Ramos (cell line): Measurements from ENCODE around the gene ZNF77.
"Not testable (repeated sequence)": the region's sequence is repeated elsewhere in the genome, so short reads cannot be mapped to it uniquely, and the experiment has no call there.

Experiments used
- in situ Hi-C: fragments of 300-500 bp; cut with MboI; formaldehyde crosslinking; loops from one replicate; pipeline ENCODE4 v1.14.3; 2022; ENCODE audit warnings: low sequenced_read_pairs; ENCODE audit not compliant: unreplicated experiment

ZNF77 gene

DNA sequence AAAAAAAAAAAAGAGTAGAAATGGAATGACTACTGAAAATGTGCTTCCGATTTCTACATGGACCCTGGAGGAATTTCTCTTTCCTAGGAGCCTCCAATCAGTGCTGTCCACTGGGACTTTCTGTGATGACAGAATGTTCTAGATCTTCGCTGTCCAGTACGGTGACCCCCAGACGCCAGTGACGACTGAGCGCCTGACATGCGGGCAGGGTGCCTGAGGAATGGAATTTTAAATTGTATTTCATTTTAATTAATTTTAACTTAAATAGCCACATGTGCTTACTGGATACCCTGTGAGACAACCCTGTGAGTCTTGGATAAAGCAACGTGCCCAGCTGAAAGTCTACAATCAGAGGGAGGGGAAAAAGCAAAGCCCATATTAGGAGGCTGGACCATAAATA, 28.5 kb upstream of the ZNF77 start:
- in situ Hi-C loops = no loop called here

DNA sequence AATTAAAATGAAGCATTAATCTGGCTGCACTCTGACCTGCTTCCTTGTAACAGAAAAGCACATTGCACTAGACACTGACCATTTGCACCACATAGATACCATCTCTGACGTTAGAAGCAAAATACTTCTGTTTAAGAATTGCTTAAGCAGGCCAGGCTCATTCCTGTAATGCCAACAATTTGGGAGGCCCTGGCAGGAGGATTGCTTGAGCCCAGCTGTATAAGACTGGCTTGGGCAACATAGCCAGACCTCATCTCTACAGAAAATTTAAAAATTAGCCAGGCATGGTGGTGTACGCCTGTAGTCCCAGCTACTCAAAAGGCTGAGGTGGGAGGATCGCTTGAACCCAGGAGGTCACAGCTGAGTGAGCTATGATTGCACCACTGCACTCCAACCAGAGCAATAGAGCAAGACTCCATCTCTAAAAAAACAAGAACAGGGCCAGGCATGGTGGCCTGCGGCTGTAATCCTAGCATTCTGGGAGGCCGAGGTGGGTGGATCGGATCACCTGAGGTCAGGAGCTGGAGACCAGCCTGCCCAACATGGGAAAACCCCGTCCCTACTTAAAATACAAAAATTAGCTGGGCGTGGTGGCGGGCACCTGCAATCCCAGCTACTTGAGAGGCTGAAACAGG, 25.5 kb upstream of the ZNF77 start:
- in situ Hi-C loops = no loop called here

DNA sequence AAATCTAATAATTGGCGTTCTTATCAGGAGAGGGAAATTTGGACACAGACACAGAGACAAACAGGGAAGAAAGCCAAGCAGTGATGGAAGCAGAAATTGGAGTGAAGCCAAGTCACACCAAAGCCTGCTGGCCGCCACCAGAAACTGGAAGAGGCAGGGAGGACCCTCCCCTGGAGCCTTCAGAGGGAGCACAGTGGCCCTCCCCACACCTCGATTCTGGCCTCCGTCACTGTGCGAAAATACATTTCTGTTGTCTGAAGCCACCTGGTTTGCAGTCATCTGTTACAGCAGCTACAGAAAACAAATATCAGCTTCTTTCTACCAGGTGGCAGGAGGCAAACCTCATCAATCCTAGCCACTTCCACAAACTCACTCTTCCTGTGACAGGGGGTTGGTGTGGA, 24.3 kb upstream of the ZNF77 start:
- in situ Hi-C loops = loop anchor here (10.0 kb wide), 1 partner anchor 136 kb away; no protein-coding TSS in a partner anchor

DNA sequence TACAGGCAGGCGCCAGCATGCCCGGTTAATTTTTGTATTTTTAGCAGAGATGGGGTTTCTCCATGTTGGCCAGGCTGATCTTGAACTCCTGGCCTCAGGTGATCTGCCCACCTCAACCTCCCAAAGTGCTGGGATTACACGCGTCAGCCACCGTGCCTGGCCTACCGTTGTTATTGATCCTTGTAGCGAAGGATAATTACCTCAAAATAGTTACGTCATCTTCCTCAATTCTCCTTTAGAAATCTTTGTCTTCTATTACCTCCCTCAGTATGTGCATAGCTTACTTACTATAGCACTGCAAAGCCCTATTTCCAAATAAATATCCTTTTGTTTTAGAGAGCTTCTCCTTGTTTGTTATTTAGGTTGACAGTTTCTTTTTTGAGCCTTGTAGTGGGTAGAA, 23.2 kb upstream of the ZNF77 start:
- in situ Hi-C loops = loop anchor here (10.0 kb wide), 1 partner anchor 137 kb away; no protein-coding TSS in a partner anchor

DNA sequence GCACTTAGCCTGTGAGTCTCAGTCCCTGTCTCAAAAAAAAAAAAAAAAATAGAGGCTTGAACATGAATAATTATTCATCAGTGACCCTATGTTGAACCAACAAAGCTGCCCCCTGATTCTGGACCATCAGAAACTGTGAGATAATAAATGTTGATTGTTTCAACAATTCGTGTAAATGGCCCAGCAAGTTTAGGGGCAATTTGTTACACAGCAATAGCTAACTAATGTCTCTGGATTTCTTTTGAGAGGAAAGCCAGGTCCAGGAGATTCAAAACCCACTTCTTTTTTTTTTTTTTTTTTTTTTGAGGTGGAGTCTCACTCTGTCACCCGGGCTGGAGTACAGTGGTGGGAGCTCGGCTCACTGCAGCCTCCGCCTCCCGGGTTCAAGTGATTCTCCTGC, 20.1 kb upstream of the ZNF77 start:
- in situ Hi-C loops = loop anchor here (10.0 kb wide), 1 partner anchor 140 kb away; no protein-coding TSS in a partner anchor

DNA sequence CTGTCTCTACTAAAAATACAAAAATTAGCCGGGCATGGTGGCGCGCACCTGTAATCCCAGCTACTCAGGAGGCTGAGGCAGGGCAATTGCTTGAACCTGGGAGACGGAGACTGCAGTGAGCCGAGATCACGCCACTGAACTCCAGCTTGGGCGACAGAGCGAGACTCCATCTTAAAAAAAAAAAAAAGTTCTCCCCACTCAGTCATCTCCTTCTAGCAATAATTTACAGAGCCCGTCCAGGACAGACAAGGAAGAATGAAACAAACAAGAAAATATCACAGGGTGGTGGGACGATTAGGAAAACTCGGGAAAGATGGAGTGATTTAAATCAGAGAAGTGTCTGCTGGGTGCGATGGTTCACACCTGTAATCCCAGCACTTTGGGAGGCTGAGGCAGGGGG, 18.9 kb upstream of the ZNF77 start:
- in situ Hi-C loops = loop anchor here (10.0 kb wide), 1 partner anchor 141 kb away; no protein-coding TSS in a partner anchor

- in situ Hi-C loops = loop anchor here (10.0 kb wide), 1 partner anchor 142 kb away; no protein-coding TSS in a partner anchor
Measured at GRCh38 chr19:2963122-2963521, 18.4 kb upstream of the ZNF77 start.

DNA sequence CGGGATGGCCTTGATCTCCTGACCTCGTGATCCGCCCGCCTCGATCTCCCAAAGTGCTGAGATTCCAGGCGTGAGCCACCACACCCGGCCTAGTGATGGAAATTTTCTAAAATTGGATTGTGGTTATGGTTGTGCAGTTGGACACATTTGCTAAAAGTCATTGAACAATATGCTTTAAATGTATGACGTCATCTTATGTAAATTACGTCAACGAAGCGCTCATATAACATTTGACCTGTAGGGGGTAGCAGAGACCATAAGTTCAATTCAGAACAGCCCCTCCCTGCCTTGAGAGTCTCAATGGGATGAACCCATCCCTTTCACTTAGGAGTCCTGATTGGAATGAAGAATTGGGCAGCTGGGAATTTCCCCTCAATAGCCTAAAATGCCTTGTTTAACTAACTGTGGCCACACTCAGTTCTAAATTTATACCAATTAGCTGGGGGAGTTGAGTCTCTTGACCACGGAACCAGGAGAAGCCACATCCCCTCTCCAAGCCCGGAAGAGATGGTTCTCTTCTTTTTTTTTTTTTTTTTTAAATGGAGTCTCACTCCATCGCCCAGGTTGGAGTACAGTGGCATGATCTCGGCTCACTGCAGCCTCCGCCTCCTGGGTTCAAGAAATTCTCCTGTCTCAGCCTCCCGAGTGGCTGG, 17.4 kb upstream of the ZNF77 start:
- in situ Hi-C loops = loop anchor here (10.0 kb wide), 1 partner anchor 143 kb away; no protein-coding TSS in a partner anchor

GRCh38 chr19:2960120-2960519, 15.3 kb upstream of the ZNF77 start:
- in situ Hi-C loops = loop anchor here (10.0 kb wide), 1 partner anchor 145 kb away; no protein-coding TSS in a partner anchor

- in situ Hi-C loops = loop anchor here (10.0 kb wide), 1 partner anchor 208 kb away; no protein-coding TSS in a partner anchor
Measured at GRCh38 chr19:2957160-2957559, 12.4 kb upstream of the ZNF77 start.

- in situ Hi-C loops = loop anchor here (10.0 kb wide), 1 partner anchor 212 kb away; no protein-coding TSS in a partner anchor
Measured at GRCh38 chr19:2952953-2953481, 8.2 kb upstream of the ZNF77 start.

GRCh38 chr19:2950286-2951124, 5.7 kb upstream of the ZNF77 start:
- in situ Hi-C loops = loop anchor here (10.0 kb wide), 1 partner anchor 214 kb away; no protein-coding TSS in a partner anchor

GRCh38 chr19:2949939-2950285, 5.1 kb upstream of the ZNF77 start:
- in situ Hi-C loops = loop anchor here (10.0 kb wide), 1 partner anchor 215 kb away; no protein-coding TSS in a partner anchor

- in situ Hi-C loops = no loop called here
Measured at GRCh38 chr19:2945575-2946184, 909 bp upstream of the ZNF77 start.

DNA sequence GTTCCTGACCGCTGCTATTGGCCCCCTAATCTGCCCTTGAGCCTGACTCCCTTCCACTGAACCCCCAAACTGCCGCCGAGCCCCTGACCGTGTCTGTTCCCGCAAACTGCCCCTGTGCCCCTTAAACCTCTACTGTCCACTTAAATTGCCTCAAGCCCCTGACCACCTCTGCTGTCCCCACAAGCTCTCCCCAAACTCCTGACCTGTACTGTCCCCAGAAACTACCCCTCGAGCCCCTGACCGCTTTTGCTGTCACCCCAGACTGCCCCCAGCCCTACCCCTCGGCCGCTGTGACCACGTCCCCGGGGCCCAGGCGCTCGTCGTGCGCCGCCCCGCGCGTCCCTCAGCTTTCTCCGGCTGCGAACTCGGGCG, 382 bp downstream of the ZNF77 start:
- in situ Hi-C loops = no loop called here

DNA sequence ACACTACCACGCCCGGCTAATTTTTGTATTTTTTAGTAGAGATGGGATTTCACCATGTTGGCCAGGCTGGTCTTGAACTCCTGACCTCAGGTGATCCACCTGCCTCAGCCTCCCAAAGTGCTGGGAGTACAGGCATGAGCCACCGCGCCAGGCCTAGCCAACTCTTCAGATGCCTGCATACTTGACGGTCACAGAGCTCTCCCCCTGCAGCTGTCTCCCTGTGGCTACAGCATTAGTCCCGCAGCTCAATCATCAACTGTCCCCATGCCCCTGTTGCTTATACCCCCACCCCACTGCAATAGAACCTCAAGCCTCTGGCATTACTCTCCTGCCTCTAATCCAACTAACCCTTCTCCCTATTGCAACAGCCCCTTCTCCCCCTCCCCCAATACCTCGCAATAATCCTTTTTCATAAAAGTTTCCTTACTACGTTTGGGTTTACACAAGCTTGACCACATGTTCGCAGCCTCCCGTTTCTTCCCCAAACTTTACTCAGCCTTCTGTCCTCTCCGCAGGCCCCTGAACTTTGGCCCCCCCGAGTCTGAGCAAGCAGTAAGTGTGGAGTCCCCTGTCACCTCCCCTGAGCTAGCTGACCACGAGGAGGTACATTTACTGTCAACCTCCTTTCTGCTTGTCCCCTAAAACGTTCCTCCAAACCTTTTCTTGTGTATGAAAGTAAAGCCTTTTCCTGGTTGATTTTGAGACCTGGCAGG, 1.7 kb downstream of the ZNF77 start:
- in situ Hi-C loops = no loop called here

DNA sequence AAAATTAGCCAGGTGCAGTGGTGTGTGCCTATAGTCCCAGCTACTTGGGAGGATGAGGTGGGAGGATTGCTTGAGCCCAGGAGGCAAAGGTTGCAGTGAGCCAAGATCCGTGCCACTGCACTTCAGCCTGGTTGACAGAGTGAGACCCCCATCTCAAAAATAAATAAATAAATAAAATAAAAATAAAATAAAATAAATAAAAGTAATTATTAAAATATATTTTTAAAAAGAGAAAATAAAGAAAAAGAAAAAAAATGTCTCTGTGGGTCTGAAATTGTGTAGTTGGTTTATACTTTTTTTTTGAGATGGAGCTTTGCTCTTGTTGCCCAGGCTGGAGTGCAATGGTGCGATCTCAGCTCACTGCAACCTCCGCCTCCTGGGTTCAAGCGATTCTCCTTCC, 8.9 kb downstream of the ZNF77 start:
- in situ Hi-C loops = not testable (repeated sequence)

DNA sequence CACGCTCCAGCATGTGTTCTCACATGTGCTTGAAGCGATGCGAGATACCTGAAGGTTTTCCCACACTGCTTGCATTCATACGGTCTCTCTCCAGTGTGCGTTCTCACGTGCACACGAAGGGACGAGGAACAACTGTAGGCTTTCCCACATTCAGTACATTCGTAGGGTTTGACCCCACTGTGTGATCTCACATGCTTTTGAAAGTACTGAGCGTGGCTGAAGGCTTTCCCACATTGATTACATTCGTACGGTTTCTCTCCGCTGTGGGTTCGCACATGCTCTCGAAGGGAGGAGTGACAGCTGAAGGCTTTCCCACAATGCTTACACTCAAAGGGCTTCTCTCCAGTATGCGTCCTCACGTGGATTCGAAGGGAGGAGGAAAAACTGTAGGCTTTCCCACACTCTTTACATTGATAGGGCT, 11.3 kb downstream of the ZNF77 start:
- in situ Hi-C loops = no loop called here

- in situ Hi-C loops = no loop called here
Measured at GRCh38 chr19:2927032-2927430, 17.7 kb downstream of the ZNF77 start.
